Astrocyte of the cerebellum (primary cell): ENCODE measurements around the gene SBNO2.

Source experiments
- DNase-seq: peaks from one replicate; pipeline ENCODE4 v3.0.0-alpha.2; 2011; ENCODE audit warnings: low read depth
- H3K4me3 ChIP-seq: 2 replicates; pipeline ENCODE4 v1.5.1; 2011; ENCODE audit warnings: mild to moderate bottlenecking, low read depth, low read length, moderate library complexity
- CTCF ChIP-seq: IDR thresholded peaks from 2 replicates; pipeline ENCODE4 v1.5.1; 2012; ENCODE audit warnings: low read length, low read depth, moderate library complexity, mild to moderate bottlenecking; ENCODE audit errors: missing control alignments
- in situ Hi-C: cut with HindIII; loops from 2 replicates; pipeline ENCODE4 v1.10.0; 2017; ENCODE audit warnings: low sequenced_read_pairs

Gene SBNO2

DNA sequence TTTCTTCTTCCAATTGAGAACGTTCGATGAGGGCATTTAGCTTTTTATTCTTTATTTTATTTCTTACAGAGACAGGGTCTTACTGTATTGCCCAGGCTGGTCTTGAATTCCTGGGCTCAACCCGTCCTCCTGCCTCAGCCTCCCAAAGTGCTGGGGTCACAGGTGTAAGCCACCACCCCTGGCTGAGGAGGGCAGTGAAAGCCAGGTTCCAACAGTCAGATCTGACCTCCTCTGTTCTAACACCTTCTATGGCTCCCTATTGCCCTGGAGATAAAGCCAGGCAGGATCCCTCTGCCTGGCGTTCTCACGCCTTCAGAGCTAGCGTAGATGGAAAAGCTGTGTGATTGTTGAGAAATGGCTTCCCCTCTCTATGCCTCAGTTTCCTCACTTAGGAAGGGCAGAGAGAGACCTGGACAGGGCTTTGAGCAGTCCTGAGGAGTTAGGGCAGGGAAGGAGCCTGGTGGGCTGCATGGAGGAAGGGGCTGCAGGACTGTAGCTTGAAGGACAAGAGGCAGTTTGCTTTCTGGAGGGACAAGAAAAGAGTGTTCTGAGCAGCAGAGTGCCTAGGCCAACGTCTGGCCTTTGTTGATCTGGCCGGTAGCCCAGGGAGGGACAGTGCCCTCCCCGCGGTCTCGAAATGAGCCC, 101.6 kb downstream of the SBNO2 start:
- TF ChIP-seq CTCF: no peak
- in situ Hi-C loops: no loop called here
- no peak overlapping the region for H3K4me3 ChIP-seq
- DNase-seq: no peak

- in situ Hi-C loops: no loop called here
- no peak overlapping the region for H3K4me3 ChIP-seq
- no peak for DNase-seq
- TF ChIP-seq CTCF: no peak
Measured at GRCh38 chr19:1070931-1071791, 102.9 kb downstream of the SBNO2 start.

- in situ Hi-C loops: no loop called here
- TF ChIP-seq CTCF: no peak
- DNase-seq: no peak
- no peak overlapping the region for H3K4me3 ChIP-seq
Measured at GRCh38 chr19:1070576-1070930, 103.5 kb downstream of the SBNO2 start.

GRCh38 chr19:1069009-1069779, 104.9 kb downstream of the SBNO2 start:
- no peak for TF ChIP-seq CTCF
- in situ Hi-C loops: no loop called here
- no peak overlapping the region for H3K4me3 ChIP-seq
- no peak for DNase-seq

DNA sequence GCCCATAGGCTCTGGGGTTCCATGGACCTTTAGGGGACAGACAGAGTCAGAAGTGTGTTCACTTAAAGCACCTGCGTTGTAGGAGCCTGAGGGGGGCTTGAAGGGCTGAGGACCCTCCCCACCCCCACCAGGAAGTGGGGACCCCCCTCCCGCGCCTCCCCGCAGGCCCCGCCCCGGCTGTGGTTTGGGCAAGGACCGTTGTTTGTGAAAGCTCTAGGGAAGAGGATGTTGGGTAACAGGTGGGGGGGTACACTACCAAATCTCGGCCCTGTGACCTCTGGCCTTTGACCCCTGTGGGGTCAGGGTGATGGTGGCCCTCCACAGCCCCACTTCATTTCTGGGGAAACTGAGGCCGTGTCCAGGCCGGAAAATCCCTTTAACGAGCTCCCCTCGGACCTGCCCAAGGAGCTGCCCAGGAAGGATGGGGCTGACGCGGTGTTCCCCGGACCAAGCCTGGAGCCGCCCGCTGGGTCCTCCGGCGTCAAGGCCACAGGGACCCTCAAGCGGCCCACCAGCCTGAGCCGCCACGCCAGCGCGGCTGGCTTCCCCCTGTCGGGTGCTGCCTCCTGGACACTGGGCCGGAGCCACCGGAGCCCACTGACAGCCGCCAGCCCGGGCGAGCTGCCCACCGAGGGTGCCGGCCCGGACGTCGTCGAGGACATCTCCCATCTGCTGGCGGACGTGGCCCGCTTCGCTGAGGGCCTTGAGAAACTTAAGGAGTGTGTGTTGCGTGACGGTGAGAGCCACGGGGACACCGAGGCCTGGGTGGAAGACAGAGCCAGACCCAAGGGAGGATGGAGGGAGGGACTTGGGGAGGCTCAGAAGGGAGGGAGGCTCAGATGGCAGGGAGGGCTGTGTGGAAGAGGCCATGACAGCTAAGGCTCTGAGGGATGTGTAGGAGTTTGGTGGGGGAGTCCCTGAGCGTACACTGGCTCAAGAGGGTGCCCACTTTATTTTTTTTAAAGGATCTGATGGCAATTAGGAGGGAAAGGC, 105.8 kb downstream of the SBNO2 start:
- in situ Hi-C loops: no loop called here
- no peak for DNase-seq
- no peak overlapping the region for H3K4me3 ChIP-seq
- no peak for TF ChIP-seq CTCF
